Caco-2 (cell line): ENCODE results near the gene ULK2. TPM values are rescaled to one million over a fixed set of nuclear protein-coding genes. Genes with fewer than 3 reads are reported as not detected.

ENCODE experiments used
- BruUV-seq: library from RNA; stranded (reverse); fragments of 400-500 nt; replicated peaks from 2 replicates; lab custom pipeline; 2021; lab: Mats Ljungman, UMichigan
- CTCF ChIA-PET: fragments of 300-600 bp; sonication (Branson Sonifier 250); formaldehyde crosslinking; loops from one replicate; lab custom pipeline; 2022; ENCODE audit warnings: antibody characterized with exemption; lab: Charles Lee
- POLR2A ChIA-PET: fragments of 300-600 bp; sonication (Branson Sonifier 250); formaldehyde crosslinking; loops from one replicate; lab custom pipeline; 2022; ENCODE audit warnings: antibody characterized with exemption; lab: Charles Lee
- DNase-seq, 2 experiments: peaks; one replicate each; pipeline versions ENCODE4 v3.0.0 to v3.0.0-alpha.2; 2020 to 2022
- H3K27me3 ChIP-seq: replicated peaks from 2 replicates; pipeline ENCODE4 v1.6.0; 2011; ENCODE audit warnings: low read length; ENCODE audit not compliant: control insufficient read depth, insufficient read depth
- H3K36me3 ChIP-seq: 2 replicates; pipeline ENCODE4 v1.5.1; 2011; ENCODE audit warnings: low read length; ENCODE audit not compliant: control insufficient read depth, insufficient read depth
- H3K4me1 ChIP-seq: fragments of 250-450 bp; sonication (Bioruptor Pico); 2 replicates; pipeline ENCODE4 v1.5.1; 2020; ENCODE audit warnings: mild to moderate bottlenecking
- H3K4me3 ChIP-seq: 2 replicates; pipeline ENCODE4 v1.5.1; 2011; ENCODE audit warnings: low read depth, mild to moderate bottlenecking, control low read depth, low read length
- H3K9me3 ChIP-seq: fragments of 250-450 bp; sonication (Bioruptor Pico); 2 replicates; pipeline ENCODE4 v1.5.1; 2020; ENCODE audit warnings: mild to moderate bottlenecking, moderate library complexity
- H3K27ac Mint-ChIP-seq: one replicate; pipeline ENCODE4 v1.8.0; 2022; ENCODE audit warnings: mixed read lengths; ENCODE audit not compliant: unreplicated experiment
- H3K27me3 Mint-ChIP-seq: one replicate; pipeline ENCODE4 v1.8.0; 2022; ENCODE audit warnings: mixed read lengths; ENCODE audit not compliant: insufficient read depth, unreplicated experiment
- H3K36me3 Mint-ChIP-seq: one replicate; pipeline ENCODE4 v1.8.0; 2022; ENCODE audit warnings: mild to moderate bottlenecking, mixed read lengths; ENCODE audit not compliant: insufficient read depth, unreplicated experiment
- H3K4me1 Mint-ChIP-seq: one replicate; pipeline ENCODE4 v1.8.0; 2022; ENCODE audit warnings: low read depth, mixed read lengths; ENCODE audit not compliant: unreplicated experiment
- H3K4me3 Mint-ChIP-seq: one replicate; pipeline ENCODE4 v1.8.0; 2022; ENCODE audit warnings: mild to moderate bottlenecking, moderate library complexity, mixed read lengths; ENCODE audit not compliant: unreplicated experiment
- H3K9me3 Mint-ChIP-seq: one replicate; pipeline ENCODE4 v1.8.0; 2022; ENCODE audit warnings: mixed read lengths; ENCODE audit not compliant: unreplicated experiment
- CTCF ChIP-seq, 2 experiments: fragments of 200-600 bp in 1 of 2; IDR thresholded peaks; 1 replicate in 1 of 2; 2 replicates in 1 of 2; pipeline versions ENCODE4 v1.5.1 to v1.8.0; 2011 to 2022; ENCODE audit warnings: antibody characterized with exemption in 1 of 2, control low read depth in 1 of 2, inconsistent platforms in 1 of 2, low read depth in 1 of 2, low read length in 1 of 2, mild to moderate bottlenecking in 1 of 2, moderate library complexity in 1 of 2; ENCODE audit not compliant: insufficient read depth in 1 of 2, severe bottlenecking in 1 of 2, unreplicated experiment in 1 of 2
- intact Hi-C: fragments of 100-400 bp; cut with micrococcal nuclease; formaldehyde crosslinking; loops from one replicate; pipeline ENCODE4 v1.10.0; 2022; ENCODE audit not compliant: unreplicated experiment
- total RNA-seq: library from RNA; stranded (reverse); gene quantifications from 2 replicates; pipeline ENCODE4 v1.2.3, GENCODE V29; 2022

Gene ULK2
- total RNA-seq, 1 experiment from 2014 or later = 9.2 TPM

DNA sequence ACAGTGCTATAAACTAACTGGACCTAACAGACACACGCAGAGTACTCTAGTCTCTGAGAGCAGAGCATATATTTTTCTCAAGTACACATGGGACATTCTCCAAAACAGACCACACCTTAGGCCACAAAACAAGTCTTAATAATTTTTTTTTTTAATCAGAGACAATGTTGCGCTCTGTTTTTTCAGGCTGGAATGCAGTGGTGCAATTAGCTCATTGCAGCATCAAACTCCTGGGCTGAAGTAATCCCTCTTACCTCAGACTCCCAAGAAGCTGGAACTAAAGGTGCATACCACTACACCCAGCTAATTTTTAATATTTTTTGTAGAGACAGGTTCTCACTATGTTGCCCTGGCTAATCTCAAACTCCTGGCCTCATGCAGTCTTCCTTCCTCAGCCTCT is 37.7 kb downstream of the ULK2 start:
- Histone ChIP-seq H3K4me1 (no peaks in the 10 kb centered on the region), H3K9me3 (no peaks in the 10 kb centered on the region), H3K27me3 (no peaks in the 10 kb centered on the region), H3K4me3 (no peak overlapping the region), H3K36me3 (no peaks in the 10 kb centered on the region)
- Mint-ChIP-seq H3K27ac (no peak overlapping the region), H3K27me3 (no peaks in the 10 kb centered on the region), H3K4me3 (no peak overlapping the region), H3K36me3 (no peaks in the 10 kb centered on the region), H3K9me3 (peaks cover 7% of the 10 kb centered on the region), H3K4me1 (no peaks in the 10 kb centered on the region)
- ChIA-PET POLR2A (no interaction called here), CTCF (no interaction called here)
- BruUV-seq = no TSS peak
- no peak for DNase-seq
- TF ChIP-seq CTCF (IDR thresholded peaks at IDR 0.05; ENCODE audit: insufficient read depth in 1 of 2, low read depth in 1 of 2, low read length in 1 of 2, severe bottlenecking in 1 of 2, unreplicated experiment in 1 of 2) = no peak
- intact Hi-C loops = no loop called here

GRCh38 chr17:19812407-19812806 is 55.3 kb downstream of the ULK2 start:
- H3K9me3 ChIP-seq = no peaks in the 10 kb centered on the region
- Mint-ChIP-seq H3K9me3 (no peaks in the 10 kb centered on the region), H3K4me1 (no peaks in the 10 kb centered on the region), H3K27me3 (no peaks in the 10 kb centered on the region), H3K27ac (no peak overlapping the region), H3K4me3 (no peak overlapping the region), H3K36me3 (no peaks in the 10 kb centered on the region)
- intact Hi-C loops = no loop called here
- POLR2A ChIA-PET = no interaction called here
- H3K36me3 ChIP-seq = no peaks in the 10 kb centered on the region
- DNase-seq = peak in 1 of 2 experiments; percentile 37
- no peak overlapping the region for H3K4me3 ChIP-seq
- peak in 1 of 2 experiments; percentile 66 for TF ChIP-seq CTCF (IDR thresholded peaks at IDR 0.05; ENCODE audit: insufficient read depth in 1 of 2, low read depth in 1 of 2, low read length in 1 of 2, severe bottlenecking in 1 of 2, unreplicated experiment in 1 of 2)
- no peaks in the 10 kb centered on the region for H3K27me3 ChIP-seq
- CTCF ChIA-PET = interaction anchor here (0.6 to 1.0 kb wide), 2 partner anchors 46 to 54 kb away, joined by 3 to 5 read pairs; no protein-coding TSS in a partner anchor
- no TSS peak for BruUV-seq
- no peaks in the 10 kb centered on the region for H3K4me1 ChIP-seq

- Mint-ChIP-seq H3K9me3 (no peaks in the 10 kb centered on the region), H3K27me3 (no peaks in the 10 kb centered on the region), H3K4me3 (no peak overlapping the region), H3K4me1 (peaks cover 4% of the 10 kb centered on the region), H3K36me3 (no peaks in the 10 kb centered on the region), H3K27ac (no peak overlapping the region)
- no peak for TF ChIP-seq CTCF (IDR thresholded peaks at IDR 0.05; ENCODE audit: insufficient read depth in 1 of 2, low read depth in 1 of 2, low read length in 1 of 2, severe bottlenecking in 1 of 2, unreplicated experiment in 1 of 2)
- POLR2A ChIA-PET = no interaction called here
- no TSS peak for BruUV-seq
- DNase-seq = no peak
- CTCF ChIA-PET = no interaction called here
- H3K27me3 ChIP-seq = no peaks in the 10 kb centered on the region; the same call in 1 of the 2 replicates
- H3K4me3 ChIP-seq = no peak overlapping the region
- H3K4me1 ChIP-seq = no peaks in the 10 kb centered on the region
- no peaks in the 10 kb centered on the region for H3K36me3 ChIP-seq
- intact Hi-C loops = no loop called here
- no peaks in the 10 kb centered on the region for H3K9me3 ChIP-seq
Measured at GRCh38 chr17:19805006-19805405, 62.7 kb downstream of the ULK2 start.
